ENCODE results near the gene PRPH2.

PRPH2 gene

GRCh38 chr6:42722497-42722896 lies at the start of gene PRPH2:
TSS of gene PRPH2 (minus strand) at chr6:42722597. CDS start at chr6:42722334, 263 bp downstream.
- DNase-seq: no peak

GRCh38 chr6:42771741-42772100 lies 49.3 kb upstream of the PRPH2 start:
- no peak for DNase-seq

GRCh38 chr6:42769836-42770235 lies 47.4 kb upstream of the PRPH2 start:
- DNase-seq: peak; percentile 46

GRCh38 chr6:42769051-42769450 lies 46.7 kb upstream of the PRPH2 start:
- DNase-seq: no peak

GRCh38 chr6:42766163-42766670 lies 43.8 kb upstream of the PRPH2 start:
- DNase-seq: no peak

- no peak for DNase-seq
Observed at GRCh38 chr6:42764911-42765648, 42.7 kb upstream of the PRPH2 start.

- no peak for DNase-seq
Observed at GRCh38 chr6:42762950-42763349, 40.6 kb upstream of the PRPH2 start.

- no peak for DNase-seq
Observed at GRCh38 chr6:42762426-42762859, 40.0 kb upstream of the PRPH2 start.

GRCh38 chr6:42761287-42762067 lies 39.1 kb upstream of the PRPH2 start:
- DNase-seq: no peak

- DNase-seq: no peak
Observed at GRCh38 chr6:42758756-42759430, 36.5 kb upstream of the PRPH2 start.

GRCh38 chr6:42756722-42757121 lies 34.3 kb upstream of the PRPH2 start:
- no peak for DNase-seq

GRCh38 chr6:42754759-42755158 lies 32.4 kb upstream of the PRPH2 start:
- no peak for DNase-seq

- peak; percentile 54 for DNase-seq
Observed at GRCh38 chr6:42751055-42751454, 28.7 kb upstream of the PRPH2 start.

GRCh38 chr6:42748203-42748898 lies 26.0 kb upstream of the PRPH2 start:
- no peak for DNase-seq

- DNase-seq: peak; percentile 80
Observed at GRCh38 chr6:42746463-42747391, 24.3 kb upstream of the PRPH2 start.

GRCh38 chr6:42745640-42746462 lies 23.5 kb upstream of the PRPH2 start, which contains the start of gene TBCC:
TSS of gene TBCC (minus strand) at chr6:42746103. CDS start at chr6:42746073, 30 bp downstream.
- DNase-seq: peak; percentile 99

GRCh38 chr6:42745083-42745639 lies 22.8 kb upstream of the PRPH2 start:
- DNase-seq: peak; percentile 41

GRCh38 chr6:42744351-42744893 lies 22.0 kb upstream of the PRPH2 start:
- no peak for DNase-seq

GRCh38 chr6:42742116-42742894 lies 19.9 kb upstream of the PRPH2 start:
- DNase-seq: no peak

Data from inflammatory macrophage treated with lipopolysaccharide for 4 hours (primary cell).